UCSD-AML1 (cell line): ENCODE measurements around the gene DOK4.
"Not testable (repeated sequence)": the region's sequence is repeated elsewhere in the genome, so short reads cannot be mapped to it uniquely, and the experiment has no call there.

Experiments used
- DNase-seq: peaks from one replicate; lab custom pipeline; 2025; ENCODE audit not compliant: unreplicated experiment; lab: John Stamatoyannopoulos, UW

DOK4 gene

DNA sequence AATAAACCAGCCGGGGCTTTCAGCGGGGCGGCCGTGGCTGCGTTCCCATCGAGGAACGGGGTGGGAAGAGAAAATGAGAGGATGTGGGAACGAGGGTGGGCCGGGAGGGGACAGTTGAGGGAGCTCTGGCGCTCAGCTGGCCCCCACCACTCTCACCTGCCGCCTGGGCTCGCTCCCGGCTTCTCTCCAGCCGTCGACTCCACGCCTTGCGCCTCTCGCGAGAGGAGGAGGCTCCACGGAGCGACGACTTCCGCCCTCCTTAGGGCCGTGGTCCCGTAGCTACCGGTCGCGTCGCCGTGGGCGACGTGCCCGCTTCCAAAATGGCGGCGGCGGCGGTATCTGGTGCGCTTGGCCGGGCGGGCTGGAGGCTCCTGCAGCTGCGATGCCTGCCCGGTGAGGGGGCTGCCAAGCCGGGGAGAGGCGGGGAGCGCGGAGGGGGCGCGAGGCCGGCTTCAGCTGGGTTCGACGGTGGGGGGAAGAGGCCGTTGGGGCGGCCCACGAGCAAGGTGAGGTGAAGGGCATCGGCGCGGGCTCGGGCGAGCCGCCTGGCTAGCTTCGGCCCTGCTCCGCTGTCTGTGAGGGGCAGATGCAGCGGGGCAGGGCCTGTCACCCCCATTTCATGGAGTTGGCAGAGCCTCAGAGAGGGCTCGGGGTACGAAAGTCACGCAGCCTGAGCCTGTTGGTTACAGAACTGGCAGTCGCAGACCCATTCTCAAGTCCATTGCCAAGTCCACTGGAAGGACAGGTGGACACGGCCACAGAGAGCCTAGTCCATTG is 38.9 kb downstream of the DOK4 start, which contains the start of the genes CIAPIN1 and COQ9:
TSS of gene CIAPIN1 (minus strand) at position 200 of the 777 bp plus-strand sequence. CDS start 6,457 bp downstream, outside the sequence.
TSS of gene COQ9 (plus strand) at position 294 of the 777 bp plus-strand sequence. CDS start at position 321, 27 bp downstream.
- DNase-seq: peak; percentile 91

DNA sequence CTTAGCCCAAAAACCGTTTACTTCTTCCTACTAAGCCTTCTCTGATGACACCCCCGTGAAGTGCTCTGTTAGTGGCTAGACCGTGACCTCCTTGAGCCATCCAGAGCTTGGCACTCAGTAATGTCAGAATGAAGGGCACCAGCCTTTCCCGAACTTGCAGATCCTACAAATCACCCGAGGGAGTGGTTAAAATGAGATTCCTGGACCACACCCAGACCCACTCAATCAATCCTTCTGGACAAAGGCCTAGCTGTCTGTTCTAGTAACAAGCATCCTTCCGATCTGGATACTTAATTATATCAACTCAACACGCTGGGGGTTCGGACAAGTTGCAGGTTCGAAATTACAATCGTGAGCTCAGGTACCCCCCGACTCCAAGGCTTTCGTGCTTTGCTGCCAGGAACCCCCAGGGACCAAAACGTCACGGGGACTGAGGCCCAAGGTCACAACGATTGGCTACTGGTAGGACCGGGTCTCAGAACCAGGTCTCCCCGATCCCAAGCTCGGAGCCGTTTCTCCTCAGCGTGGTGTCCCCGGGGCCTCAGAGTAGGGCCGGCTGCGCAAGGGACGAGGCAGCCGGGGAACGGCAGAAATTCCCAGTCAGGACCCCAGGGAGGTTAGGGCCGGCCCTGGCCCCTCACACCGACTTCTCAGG is 39.6 kb downstream of the DOK4 start:
- peak; percentile 37 for DNase-seq

DNA sequence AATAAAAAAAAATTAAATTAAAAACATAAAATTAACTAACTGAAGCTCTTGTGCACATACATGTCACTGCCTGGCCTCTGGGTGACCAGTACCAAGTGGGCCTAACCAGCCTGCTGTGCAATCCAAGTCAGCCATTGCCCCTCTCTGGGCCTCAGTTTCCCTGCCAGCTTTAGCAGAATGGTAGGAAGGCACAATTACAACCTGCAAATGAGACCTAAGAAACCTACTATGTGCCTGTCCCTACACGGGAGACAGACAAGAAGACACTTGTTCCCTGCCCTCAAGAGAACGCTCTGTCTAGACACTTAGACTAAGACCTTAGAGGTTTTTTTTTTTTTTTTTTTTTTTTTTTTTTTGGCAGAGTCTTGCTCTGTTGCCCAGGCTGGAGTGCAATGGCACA is 40.8 kb downstream of the DOK4 start:
- no peak for DNase-seq

DNA sequence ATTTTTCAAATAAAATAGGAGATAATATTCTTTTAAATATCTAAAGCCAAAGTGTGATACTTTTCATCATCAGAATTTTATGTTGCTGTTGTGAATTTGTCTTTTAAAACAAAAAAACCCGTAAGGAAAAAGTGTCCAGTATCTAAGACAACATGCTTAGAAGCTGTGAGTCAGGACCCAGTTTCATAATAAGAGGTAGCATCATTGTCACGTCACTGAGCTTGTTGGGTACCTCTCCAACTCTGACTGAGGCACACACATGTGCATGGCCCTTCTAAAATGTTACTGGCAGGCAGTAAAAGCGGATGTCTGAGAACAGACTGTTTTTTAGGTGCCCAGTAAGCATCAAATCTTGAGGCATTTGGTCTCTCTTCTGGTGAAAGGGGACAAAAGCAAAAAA is 41.6 kb downstream of the DOK4 start:
- DNase-seq: no peak

DNA sequence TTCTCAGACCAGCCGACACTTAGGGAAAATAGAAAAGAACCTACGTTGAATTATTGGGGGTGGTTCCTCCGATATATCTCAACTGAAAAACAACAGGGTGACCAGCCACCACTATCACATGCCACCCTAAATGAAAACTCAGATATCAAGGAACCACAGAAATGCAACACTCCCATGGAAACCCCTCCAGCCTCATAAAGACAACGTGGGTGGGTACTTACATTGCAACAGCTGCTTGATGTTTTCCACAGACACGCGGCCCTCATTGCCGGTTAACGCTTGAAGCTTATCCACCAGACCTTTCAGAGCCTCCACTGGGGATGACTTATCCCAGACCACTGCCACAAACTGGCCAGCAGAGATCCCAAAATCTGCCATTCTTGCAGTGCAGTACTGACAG is 45.7 kb downstream of the DOK4 start:
- not testable (repeated sequence) for DNase-seq

DNA sequence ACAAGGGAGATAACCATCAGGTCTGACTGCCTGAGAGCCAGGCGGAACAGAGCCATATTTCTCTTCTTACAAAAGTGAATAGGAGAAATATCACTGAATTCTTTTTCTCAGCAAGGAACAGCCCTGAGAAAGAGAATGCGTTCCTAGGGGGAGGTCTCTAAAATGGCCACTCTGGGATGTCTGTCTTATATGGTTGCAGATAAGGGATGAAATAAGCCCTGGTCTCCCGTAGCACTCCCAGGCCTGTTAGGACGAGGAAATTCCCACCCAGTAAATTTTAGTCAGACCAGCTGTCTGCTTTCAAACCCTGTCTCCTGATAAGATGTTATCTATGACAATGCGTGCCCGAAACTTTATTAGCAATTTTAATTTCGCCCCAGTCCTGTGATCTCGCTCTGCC is 46.3 kb downstream of the DOK4 start:
- not testable (repeated sequence) for DNase-seq

DNA sequence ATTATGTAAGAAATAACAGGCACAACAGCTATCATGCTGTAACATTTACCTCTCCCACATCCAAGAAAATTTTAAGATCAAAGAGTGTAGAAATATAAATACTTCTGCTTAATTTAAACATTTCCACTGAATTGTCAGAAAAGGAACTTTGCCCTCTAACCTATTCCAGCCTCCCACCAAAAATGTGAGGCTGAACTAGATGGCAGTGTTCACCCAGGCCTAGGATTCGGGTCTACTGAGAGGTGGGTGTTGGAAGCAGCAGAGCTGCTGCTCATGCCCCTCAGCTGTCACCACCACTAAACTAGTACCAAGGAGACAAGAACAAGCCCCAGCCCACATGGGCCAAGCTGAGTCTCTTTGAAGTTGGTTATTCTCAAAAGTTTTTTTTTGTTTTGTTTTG is 50.5 kb downstream of the DOK4 start:
- no peak for DNase-seq

DNA sequence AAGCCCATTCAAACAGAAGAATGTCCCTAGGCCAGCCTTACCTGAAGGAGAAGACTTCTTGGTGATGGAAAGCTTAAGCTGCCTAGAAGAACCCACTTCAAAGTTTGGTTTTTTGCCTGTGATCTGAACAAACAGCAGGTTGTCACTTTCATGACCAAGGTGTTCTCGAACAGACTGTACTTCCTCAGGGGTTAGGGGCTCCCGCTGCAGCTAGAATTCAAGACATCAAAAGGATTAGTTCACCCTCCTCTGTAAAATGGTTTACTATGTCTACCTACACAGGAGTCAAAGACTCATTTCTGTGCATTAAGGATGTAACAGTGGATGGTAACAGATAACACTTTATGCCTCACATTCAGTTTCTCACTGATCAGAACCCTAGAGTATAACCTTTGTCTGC is 52.3 kb downstream of the DOK4 start:
- no peak for DNase-seq

DNA sequence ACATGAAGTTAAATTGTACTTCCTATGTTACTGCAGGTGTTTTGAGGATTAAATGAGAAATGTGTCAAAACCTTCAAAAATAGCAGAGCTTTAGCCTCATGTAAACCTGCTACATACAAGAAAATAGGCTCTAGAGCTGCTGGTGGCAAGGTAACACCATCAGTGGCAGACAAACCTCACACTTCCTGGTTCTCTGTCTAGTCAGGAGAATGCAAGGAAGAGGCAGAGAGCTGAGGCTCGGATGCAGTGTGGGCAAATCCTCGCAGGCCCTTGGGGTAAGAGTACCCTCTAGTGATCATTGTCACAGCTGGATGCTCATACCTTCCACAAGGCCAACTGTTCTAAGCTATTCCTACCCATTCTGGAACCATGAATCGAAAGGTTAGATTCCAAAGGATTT is 53.3 kb downstream of the DOK4 start:
- no peak for DNase-seq

DNA sequence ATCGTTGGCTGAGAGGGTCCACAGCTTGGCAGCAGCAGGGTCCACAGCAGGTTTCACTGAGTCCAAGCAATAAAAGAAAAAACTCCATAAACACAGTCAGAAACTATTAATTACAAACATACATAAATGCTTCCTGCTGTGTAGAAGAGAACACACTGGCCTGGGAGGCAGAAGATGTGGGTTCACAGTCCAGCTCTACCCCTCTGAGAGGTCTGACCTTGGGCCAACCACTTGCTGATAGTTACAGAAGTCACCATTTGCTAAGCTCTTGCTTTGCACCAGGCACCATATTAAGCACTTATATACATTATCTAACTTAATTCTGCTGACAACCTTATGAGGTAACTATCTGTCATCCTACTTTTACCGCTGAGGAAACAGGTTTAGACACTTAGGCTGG is 53.8 kb downstream of the DOK4 start:
- no peak for DNase-seq

DNA sequence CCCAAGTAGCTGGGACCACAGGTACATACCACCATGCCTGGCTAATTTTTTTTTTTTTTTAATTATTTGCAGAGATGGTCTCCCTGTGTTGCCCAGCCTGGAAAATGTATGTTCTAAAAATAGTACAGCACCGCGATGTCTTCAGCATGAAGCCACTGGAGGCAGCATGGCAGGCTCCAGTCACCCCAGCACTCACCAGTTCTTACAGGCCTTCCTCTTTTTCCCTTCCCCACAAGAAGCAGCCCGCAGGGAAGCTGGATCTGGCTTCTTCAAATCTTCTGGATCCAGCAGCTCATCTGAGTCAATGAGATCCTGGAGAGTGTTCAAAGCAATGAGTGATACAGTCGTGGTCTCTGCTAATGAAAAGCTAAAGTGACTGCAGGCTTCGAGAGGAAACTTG is 55.3 kb downstream of the DOK4 start:
- no peak for DNase-seq

DNA sequence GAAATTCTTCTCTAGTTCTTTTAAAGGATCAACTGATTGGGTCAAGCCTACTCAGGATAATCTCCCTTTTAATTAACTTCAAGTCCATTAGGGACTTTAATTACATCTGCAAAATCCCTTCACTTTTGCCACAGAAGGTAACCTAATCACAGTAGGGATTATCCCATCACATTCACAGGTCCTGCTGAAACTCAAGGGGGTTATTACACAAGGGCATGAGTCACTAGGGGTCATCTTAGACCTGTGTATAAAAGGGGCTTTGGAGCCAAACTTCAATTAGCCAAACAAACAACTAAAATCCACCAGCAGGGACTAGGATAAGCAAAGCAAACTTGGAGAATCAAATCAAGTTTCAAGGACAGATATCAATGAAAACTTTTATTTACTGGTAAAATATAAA is 58.5 kb downstream of the DOK4 start:
- DNase-seq: no peak

DNA sequence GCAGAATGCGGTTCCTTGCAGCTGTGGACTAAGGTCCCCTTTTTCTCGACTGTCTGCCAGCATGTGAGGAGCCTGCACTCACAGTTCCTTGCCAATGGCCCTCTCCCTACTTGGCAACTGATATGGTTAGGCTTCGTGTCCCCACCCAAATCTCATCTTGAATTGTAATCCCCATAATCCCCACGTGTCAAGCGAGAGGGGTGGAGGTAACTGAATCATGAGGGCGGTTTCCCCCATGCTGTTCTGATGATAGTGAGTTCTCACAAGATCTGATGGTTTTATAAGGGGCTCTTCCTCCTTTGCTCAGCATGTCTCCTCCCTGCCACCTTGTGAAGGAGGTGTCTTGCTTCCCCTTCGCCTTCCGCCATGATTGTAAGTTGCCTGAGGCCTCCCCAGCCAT is 59.0 kb downstream of the DOK4 start:
- DNase-seq: no peak

DNA sequence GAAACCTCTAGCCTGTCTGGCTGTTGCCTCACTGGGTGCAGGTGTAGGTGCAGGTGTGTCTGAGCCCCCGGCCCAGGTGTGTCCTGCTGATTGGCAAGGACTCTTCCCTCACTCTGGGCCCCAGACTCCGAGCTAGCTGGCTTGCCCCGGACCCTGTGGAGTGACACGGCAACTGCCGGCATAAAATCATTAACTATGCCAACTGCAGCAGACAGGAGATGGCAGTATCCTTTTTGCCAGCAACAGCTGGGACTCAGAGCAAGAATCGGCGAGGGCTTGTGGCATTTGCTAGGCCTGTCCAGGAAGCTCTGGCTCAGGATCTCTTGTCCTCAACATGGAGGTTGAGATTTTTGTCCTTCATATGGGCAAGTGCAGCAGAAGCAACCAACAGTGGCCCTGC is 59.9 kb downstream of the DOK4 start:
- DNase-seq: no peak

DNA sequence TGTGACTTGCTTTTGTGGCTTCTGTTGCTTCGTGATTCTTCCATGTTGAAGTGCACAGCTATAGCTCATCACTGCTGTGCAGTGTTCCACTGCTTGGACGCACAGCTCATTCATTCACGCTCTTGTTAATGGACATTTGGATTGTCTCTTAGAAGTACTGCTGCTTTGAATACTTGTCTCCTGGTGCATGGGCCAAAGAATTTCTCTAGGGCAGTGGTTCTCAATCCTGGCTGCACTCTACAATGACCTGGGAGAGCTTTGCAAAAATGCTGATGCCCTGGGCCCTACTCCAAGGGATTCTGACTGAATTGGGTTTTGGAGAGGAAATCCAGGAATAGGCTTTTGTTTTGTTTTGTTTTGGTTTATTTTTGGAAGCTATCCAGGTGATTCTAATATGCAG is 61.7 kb downstream of the DOK4 start:
- no peak for DNase-seq

DNA sequence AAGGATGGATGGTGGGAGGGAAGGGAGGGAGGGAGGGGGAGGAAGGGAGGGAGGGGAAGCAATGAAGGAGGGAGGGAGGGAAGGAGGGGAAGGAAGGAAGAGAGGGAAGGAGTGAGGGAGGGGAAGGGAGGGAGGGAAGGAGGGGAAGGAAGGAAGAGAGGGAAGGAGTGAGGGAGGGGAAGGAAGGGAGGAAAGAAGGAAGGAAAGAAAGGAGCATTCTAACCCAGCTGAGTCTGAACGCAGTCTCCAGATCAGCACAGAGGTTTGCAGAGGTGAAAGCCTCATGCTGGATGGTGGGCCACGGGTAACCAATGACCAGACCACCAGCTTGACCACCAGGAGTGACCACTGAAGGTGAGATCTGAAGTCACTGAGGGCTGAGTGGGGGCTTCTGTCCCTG is 63.1 kb downstream of the DOK4 start:
- DNase-seq: no peak

DNA sequence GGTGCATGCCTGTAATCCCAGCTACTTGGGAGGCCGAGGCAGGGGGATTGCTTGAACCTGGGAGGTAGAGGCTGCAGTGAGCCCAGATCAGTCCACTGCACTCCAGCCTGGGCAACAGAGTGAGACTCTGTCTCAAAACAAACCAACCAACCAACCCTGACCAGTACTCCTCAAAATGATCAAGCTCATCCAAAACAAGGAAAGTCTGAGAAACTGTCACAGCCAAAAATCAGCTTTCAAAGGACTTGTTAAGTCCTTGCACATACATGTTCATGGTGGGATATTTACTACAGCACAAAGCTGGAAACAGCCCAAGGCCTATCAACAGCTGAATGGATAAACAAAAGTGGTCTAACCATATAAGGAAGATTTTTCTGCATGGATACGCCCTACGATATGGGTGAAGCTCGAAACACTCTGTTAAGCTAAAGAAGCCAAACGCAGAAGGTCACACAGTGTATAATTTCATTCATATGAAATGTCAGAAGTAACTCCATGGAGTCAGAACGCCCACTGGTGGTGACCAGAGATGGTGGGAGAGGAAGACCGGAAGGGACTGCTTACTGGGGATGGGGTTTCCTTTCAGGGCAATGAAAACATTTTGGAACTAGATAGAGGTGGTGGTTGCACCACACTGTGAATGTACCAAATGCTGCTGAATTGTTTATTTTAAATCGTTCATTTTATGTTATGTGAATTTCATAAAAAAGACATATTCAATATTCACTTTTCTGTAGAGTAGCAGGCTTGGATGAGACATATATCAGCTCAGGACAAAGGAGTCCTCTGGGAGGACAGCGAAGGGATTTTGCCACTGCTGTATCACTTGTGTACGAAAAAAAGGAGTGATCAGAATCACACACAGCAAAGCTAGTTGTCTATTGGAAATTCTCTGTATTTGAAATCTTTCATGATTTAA is 64.0 kb downstream of the DOK4 start:
- peak; percentile 34 for DNase-seq
